IMR-90 (cell line): ENCODE data around the gene TIMP1. TPM values are rescaled to one million over a fixed set of nuclear protein-coding genes. Genes with fewer than 3 reads are reported as not detected.

Experiments
- ATAC-seq: fragments of 200-7000 bp; cut with Tn5 transposase; 2 replicates; pipeline ENCODE4 v1.9.1; 2020; ENCODE audit warnings: low read depth, mild to moderate bottlenecking, moderate library complexity
- BruUV-seq: library from RNA; stranded (reverse); fragments of 400-500 nt; replicated peaks from 2 replicates; lab custom pipeline; 2021; lab: Mats Ljungman, UMichigan
- CTCF ChIA-PET: fragments of 300-600 bp; formaldehyde crosslinking; extraction: SDS; loops from one replicate; lab custom pipeline; 2021; ENCODE audit warnings: antibody characterized with exemption; lab: Yijun Ruan, JAX
- POLR2A ChIA-PET: fragments of 300-600 bp; sonication (Branson Sonifier 250); formaldehyde crosslinking; loops from one replicate; lab custom pipeline; 2022; ENCODE audit warnings: antibody characterized with exemption; ENCODE audit not compliant: unreplicated experiment; lab: Charles Lee
- DNase-seq: peaks from one replicate; pipeline ENCODE4 v3.0.0; 2013
- H2AFZ ChIP-seq: replicated peaks from 2 replicates; pipeline ENCODE3; 2013; ENCODE audit warnings: low read length, mild to moderate bottlenecking; ENCODE audit not compliant: poor library complexity
- H2AK5ac ChIP-seq: 2 replicates; pipeline ENCODE4 v1.6.1; 2013; ENCODE audit warnings: low read depth, low read length, inconsistent platforms
- H2AK9ac ChIP-seq: replicated peaks from 2 replicates; pipeline ENCODE3; 2013; ENCODE audit warnings: mild to moderate bottlenecking, low read depth, low read length, moderate library complexity; ENCODE audit not compliant: poor library complexity
- H2BK120ac ChIP-seq: 2 replicates; pipeline ENCODE4 v1.6.1; 2013; ENCODE audit warnings: low read depth, low read length, inconsistent platforms
- H2BK15ac ChIP-seq: 3 replicates; pipeline ENCODE4 v1.6.1; 2013; ENCODE audit warnings: low read depth, low read length, inconsistent platforms
- H2BK20ac ChIP-seq: 2 replicates; pipeline ENCODE4 v1.6.1; 2013; ENCODE audit warnings: low read depth, mild to moderate bottlenecking, inconsistent platforms, low read length, moderate library complexity
- H2BK5ac ChIP-seq: 2 replicates; pipeline ENCODE4 v1.6.1; 2013; ENCODE audit warnings: mild to moderate bottlenecking, low read depth, low read length, inconsistent platforms; ENCODE audit not compliant: poor library complexity, severe bottlenecking
- H3K14ac ChIP-seq: replicated peaks from 2 replicates; pipeline ENCODE4 v1.6.1; 2013; ENCODE audit warnings: low read depth, low read length, inconsistent platforms
- H3K18ac ChIP-seq: 2 replicates; pipeline ENCODE4 v1.6.1; 2013; ENCODE audit warnings: low read depth, low read length, control low read depth
- H3K23ac ChIP-seq: 2 replicates; pipeline ENCODE4 v1.6.1; 2013; ENCODE audit warnings: low read depth, low read length, inconsistent platforms
- H3K27ac ChIP-seq: 2 replicates; pipeline ENCODE4 v1.5.1; 2013; ENCODE audit warnings: mild to moderate bottlenecking, control low read depth, low read length; ENCODE audit not compliant: insufficient read depth
- H3K27me3 ChIP-seq: 2 replicates; pipeline ENCODE4 v1.6.1; 2013; ENCODE audit warnings: low read length; ENCODE audit not compliant: control insufficient read depth, insufficient read depth
- H3K36me3 ChIP-seq: 2 replicates; pipeline ENCODE4 v1.6.1; 2013; ENCODE audit warnings: low read length, mixed read lengths; ENCODE audit not compliant: control insufficient read depth, insufficient read depth
- H3K4ac ChIP-seq: 2 replicates; pipeline ENCODE4 v1.6.1; 2013; ENCODE audit warnings: low read depth, low read length, inconsistent platforms
- H3K4me1 ChIP-seq: 2 replicates; pipeline ENCODE4 v1.6.1; 2013; ENCODE audit warnings: low read length, mixed read lengths; ENCODE audit not compliant: control insufficient read depth, insufficient read depth
- H3K4me2 ChIP-seq: 2 replicates; pipeline ENCODE4 v1.6.1; 2013; ENCODE audit warnings: low read depth, mild to moderate bottlenecking, control low read depth, low read length, moderate library complexity
- H3K4me3 ChIP-seq: 2 replicates; pipeline ENCODE4 v1.5.1; 2013; ENCODE audit warnings: low read depth, mild to moderate bottlenecking, control low read depth, low read length, moderate library complexity; ENCODE audit not compliant: insufficient read depth
- H3K56ac ChIP-seq: 2 replicates; pipeline ENCODE4 v1.6.1; 2013; ENCODE audit warnings: low read length, inconsistent platforms; ENCODE audit not compliant: insufficient read depth; ENCODE audit errors: extremely low read depth
- H3K79me1 ChIP-seq, 2 experiments: 2 replicates each; pipeline ENCODE4 v1.6.1; 2013; ENCODE audit warnings: low read length in 2 of 2, inconsistent platforms in 1 of 2, low read depth in 1 of 2
- H3K9ac ChIP-seq: 2 replicates; pipeline ENCODE4 v1.6.1; 2013; ENCODE audit warnings: low read depth, low read length, control low read depth
- H3K9me1 ChIP-seq: 2 replicates; pipeline ENCODE4 v1.6.1; 2013; ENCODE audit warnings: low read length, inconsistent platforms; ENCODE audit not compliant: insufficient read depth
- H3K9me3 ChIP-seq: 2 replicates; pipeline ENCODE4 v1.6.1; 2013; ENCODE audit warnings: low read length; ENCODE audit not compliant: control insufficient read depth, insufficient read depth
- H4K20me1 ChIP-seq: 2 replicates; pipeline ENCODE4 v1.6.1; 2013; ENCODE audit warnings: low read length, inconsistent platforms; ENCODE audit not compliant: insufficient read depth
- H4K5ac ChIP-seq: 2 replicates; pipeline ENCODE4 v1.6.1; 2013; ENCODE audit warnings: mild to moderate bottlenecking, low read depth, low read length, control low read depth
- H4K8ac ChIP-seq, 2 experiments: 2 replicates each; pipeline ENCODE4 v1.6.1; 2013; ENCODE audit warnings: low read depth in 2 of 2, low read length in 2 of 2, control low read depth in 1 of 2, inconsistent platforms in 1 of 2
- H4K91ac ChIP-seq: 2 replicates; pipeline ENCODE4 v1.6.1; 2013; ENCODE audit warnings: low read depth, low read length, inconsistent platforms; ENCODE audit not compliant: insufficient read depth
- NFE2L2 ChIP-seq: fragments of 150-350 bp; IDR thresholded peaks from 2 replicates; pipeline ENCODE4 v1.6.1; 2016; ENCODE audit warnings: low read depth, mild to moderate bottlenecking, low read length
- RAD21 ChIP-seq: IDR thresholded peaks from 2 replicates; pipeline ENCODE4 v1.6.1; 2012; ENCODE audit warnings: low read length, improper control_type of control experiment
- SMC3 ChIP-seq: fragments of 150-350 bp; IDR thresholded peaks from 2 replicates; pipeline ENCODE4 v1.6.1; 2016; ENCODE audit warnings: low read depth, mild to moderate bottlenecking, antibody characterized with exemption, low read length, moderate library complexity
- WGBS, 2 experiments: methylation state at CpG; one replicate each; pipeline versions ENCODE4 v1.1.5 to v1.1.7; 2013; ENCODE audit warnings: missing lambda C conversion rate in 2 of 2; ENCODE audit not compliant: insufficient read length in 1 of 2; ENCODE audit errors: extremely low coverage in 2 of 2; 5-methylcytosine and 5-hydroxymethylcytosine counted together
- dilution Hi-C: fragments of 300-500 bp; cut with HindIII; formaldehyde crosslinking; loops from one replicate; pipeline ENCODE4 v1.14.3; 2018; ENCODE audit warnings: low sequenced_read_pairs; ENCODE audit not compliant: unreplicated experiment
- in situ Hi-C: fragments of 300-500 bp; cut with MboI; formaldehyde crosslinking; loops from 3 replicates; pipeline ENCODE4 v1.14.3; 2019; ENCODE audit warnings: low sequenced_read_pairs, inconsistent platforms, mixed read lengths
- intact Hi-C: fragments of 100-400 bp; cut with micrococcal nuclease; formaldehyde crosslinking; loops from 2 replicates; pipeline ENCODE4 v1.10.0; 2022
- polyA plus RNA-seq, 3 experiments: library from polyadenylated mRNA; depleted of rRNA; stranded (reverse); fragments of >200 nt; gene quantifications; 2 replicates each; pipeline ENCODE4 v1.2.3, GENCODE V29; 2012; ENCODE audit warnings: low replicate concordance in 1 of 3
- total RNA-seq: library from RNA; depleted of rRNA; stranded (reverse); fragments of >200 nt; gene quantifications from 2 replicates; pipeline ENCODE4 v1.2.3, GENCODE V29; 2012
- TF ChIP-seq, protein P1 (sequence below): conservative IDR thresholded peaks from 2 replicates; pipeline ENCODE4 v1.5.1; 2012; ENCODE audit warnings: mild to moderate bottlenecking, low read depth, low read length, improper control_type of control experiment

Gene TIMP1
- total and polyA plus RNA-seq, 2 of the 4 experiments (the other 2 are of a cell fraction): 512 to 3,078 TPM

DNA sequence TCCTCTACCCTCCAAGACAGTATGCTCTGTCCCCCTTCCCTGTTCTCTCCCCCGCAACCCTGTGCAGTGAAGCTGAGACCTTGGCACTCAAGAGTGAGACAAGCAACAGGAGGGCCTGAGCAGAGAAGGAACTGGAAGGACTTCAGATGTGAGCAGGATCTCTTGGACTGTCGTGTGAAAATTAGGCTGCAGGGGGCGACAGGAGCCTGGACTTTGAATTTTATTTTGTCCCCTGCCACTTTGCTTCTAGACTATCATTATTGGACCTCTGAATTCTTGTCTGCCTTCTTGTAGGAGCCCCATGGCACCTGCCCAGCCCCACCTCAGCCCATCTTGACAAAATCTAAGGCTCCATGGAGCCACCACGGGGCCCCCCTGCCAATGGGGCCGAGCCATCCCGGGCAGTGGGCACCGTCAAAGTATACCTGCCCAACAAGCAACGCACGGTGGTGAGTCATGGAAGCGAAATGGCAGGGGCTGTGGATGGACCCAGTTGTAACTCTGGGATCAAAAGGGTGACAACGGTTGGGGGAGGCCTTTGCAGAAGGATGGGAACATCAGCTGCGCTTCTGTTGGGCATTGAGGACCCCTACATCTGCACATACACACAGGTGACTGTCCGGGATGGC is 19.5 kb upstream of the TIMP1 start:
- Histone ChIP-seq H4K8ac (no peak overlapping the region), H3K23ac (no peak overlapping the region), H3K9me3 (no peaks in the 10 kb centered on the region), H3K4ac (no peak overlapping the region), H2AK9ac (no peak overlapping the region), H3K4me2 (no peak overlapping the region), H3K14ac (no peak overlapping the region), H3K56ac (no peak overlapping the region), H2BK15ac (no peak overlapping the region), H3K18ac (no peak overlapping the region), H4K91ac (no peak overlapping the region), H4K5ac (no peak overlapping the region), H2BK20ac (no peak overlapping the region), H4K20me1 (peaks cover 4% of the 10 kb centered on the region), H2AFZ (no peak overlapping the region), H2AK5ac (no peak overlapping the region), H3K4me3 (no peak overlapping the region), H3K27ac (no peak overlapping the region), H2BK120ac (no peak overlapping the region), H3K9ac (no peak overlapping the region), H3K27me3 (no peaks in the 10 kb centered on the region), H3K9me1 (peaks cover 3% of the 10 kb centered on the region; the same call in 1 of the 2 replicates), H3K79me1 (peaks cover 12 to 40% of the 10 kb centered on the region in 2 experiments), H3K36me3 (peaks cover 18% of the 10 kb centered on the region), H3K4me1 (0 out of 2 replicates have a peak, but pooled peaks cover 1% of the 10 kb centered on the region), H2BK5ac (no peak overlapping the region)
- CTCF ChIA-PET: interaction anchor here (0.6 kb wide), 1 partner anchor 270 kb away, joined by 3 read pairs; no protein-coding TSS in a partner anchor
- no TSS peak for BruUV-seq
- in situ Hi-C loops: loop anchor here (5.0 kb wide), 1 partner anchor 85 kb away; no protein-coding TSS in a partner anchor
- WGBS, 2 experiments: 83% methylated on average over 7 of the region's 13 CpGs; no CpG with 5 or more reads in 1 of the 2 experiments
- TF ChIP-seq SMC3 (peak; percentile 42; the same call in 1 of the 2 replicates), NFE2L2 (no peak), RAD21 (peak; percentile 57)
- TF ChIP-seq, protein P1, sequence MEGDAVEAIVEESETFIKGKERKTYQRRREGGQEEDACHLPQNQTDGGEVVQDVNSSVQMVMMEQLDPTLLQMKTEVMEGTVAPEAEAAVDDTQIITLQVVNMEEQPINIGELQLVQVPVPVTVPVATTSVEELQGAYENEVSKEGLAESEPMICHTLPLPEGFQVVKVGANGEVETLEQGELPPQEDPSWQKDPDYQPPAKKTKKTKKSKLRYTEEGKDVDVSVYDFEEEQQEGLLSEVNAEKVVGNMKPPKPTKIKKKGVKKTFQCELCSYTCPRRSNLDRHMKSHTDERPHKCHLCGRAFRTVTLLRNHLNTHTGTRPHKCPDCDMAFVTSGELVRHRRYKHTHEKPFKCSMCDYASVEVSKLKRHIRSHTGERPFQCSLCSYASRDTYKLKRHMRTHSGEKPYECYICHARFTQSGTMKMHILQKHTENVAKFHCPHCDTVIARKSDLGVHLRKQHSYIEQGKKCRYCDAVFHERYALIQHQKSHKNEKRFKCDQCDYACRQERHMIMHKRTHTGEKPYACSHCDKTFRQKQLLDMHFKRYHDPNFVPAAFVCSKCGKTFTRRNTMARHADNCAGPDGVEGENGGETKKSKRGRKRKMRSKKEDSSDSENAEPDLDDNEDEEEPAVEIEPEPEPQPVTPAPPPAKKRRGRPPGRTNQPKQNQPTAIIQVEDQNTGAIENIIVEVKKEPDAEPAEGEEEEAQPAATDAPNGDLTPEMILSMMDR: peak; percentile 53
- DNase-seq (no peak), ATAC-seq (no peak)
- intact Hi-C loops: loop anchor here (1.0 to 5.0 kb wide), 2 partner anchors 82 to 465 kb away; no protein-coding TSS in a partner anchor
- POLR2A ChIA-PET: no interaction called here
- dilution Hi-C loops: no loop called here
